HepG2 (cell line): ENCODE measurements around the gene ANKMY2.

ENCODE experiments used
- CTCF ChIP-seq: sonication (generic); formaldehyde crosslinking; IDR thresholded peaks from 2 replicates; pipeline ENCODE4 v1.5.0; 2020; ENCODE audit warnings: mild to moderate bottlenecking, missing genetic modification reagents, moderate library complexity
- NFRKB ChIP-seq: fragments of 450-650 bp; IDR thresholded peaks from 2 replicates; pipeline ENCODE4 v1.6.1; 2017
- REST ChIP-seq, 2 experiments: IDR thresholded peaks; 2 replicates each; pipeline ENCODE4 v1.6.1; 2011 to 2012; ENCODE audit warnings: low read length in 2 of 2, borderline replicate concordance in 1 of 2, low read depth in 1 of 2, mild to moderate bottlenecking in 1 of 2, moderate library complexity in 1 of 2

GRCh38 chr7:16649196-16649595 lies 3.6 kb upstream of the ANKMY2 start:
- TF ChIP-seq CTCF (CRISPR knock-in tag) (no peak), NFRKB (no peak), REST (IDR thresholded peaks at IDR 0.05; ENCODE audit: borderline replicate concordance in 1 of 2, low read depth in 1 of 2, low read length in 2 of 2) (no peak)
